ENCODE data around the gene ZNF441.

ZNF441 gene

DNA sequence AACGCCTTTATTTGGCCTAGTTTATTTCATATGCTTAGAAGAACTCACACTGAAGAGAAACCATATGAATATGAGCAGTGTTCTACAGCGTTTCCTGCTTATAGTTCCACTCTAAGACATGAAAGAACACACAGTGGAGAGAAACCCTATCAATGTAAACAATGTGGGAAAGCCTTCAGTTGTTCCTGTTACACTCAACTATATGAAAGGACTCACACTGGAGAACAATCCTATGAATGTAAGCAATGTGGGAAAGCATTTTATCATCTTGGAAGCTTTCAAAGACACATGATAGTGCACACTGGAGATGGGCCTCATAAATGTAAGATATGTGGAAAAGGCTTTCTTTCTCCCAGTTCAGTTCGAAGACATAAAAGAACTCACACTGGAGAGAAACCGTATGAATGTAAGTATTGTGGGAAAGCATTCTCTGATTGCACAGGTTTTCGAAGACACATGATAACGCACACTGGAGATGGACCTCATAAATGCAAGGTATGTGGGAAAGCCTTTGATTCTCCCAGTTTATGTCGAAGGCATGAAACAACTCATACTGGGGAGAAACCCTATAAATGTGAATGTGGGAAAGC is 13.7 kb downstream of the ZNF441 start:
- Histone ChIP-seq H2AFZ (ENCODE audit: low read depth) (no peak overlapping the region), H3K36me3 (ENCODE audit: insufficient read depth) (no peaks in the 10 kb centered on the region; the same call in 1 of the 2 replicates), H3K79me2 (ENCODE audit: insufficient read depth, low read depth) (no peaks in the 10 kb centered on the region), H3K9ac (no peak overlapping the region), H3K27ac (no peak overlapping the region), H3K4me3 (IDR thresholded peaks at IDR 0.05; ENCODE audit: insufficient read depth, low read depth, low read length) (no peak overlapping the region), H3K4me2 (no peak overlapping the region), H3K4me1 (ENCODE audit: low read depth, poor library complexity, severe bottlenecking) (no peaks in the 10 kb centered on the region), H4K20me1 (ENCODE audit: insufficient read depth) (no peaks in the 10 kb centered on the region), H3K27me3 (ENCODE audit: insufficient read depth, low read depth) (no peaks in the 10 kb centered on the region)
- TF ChIP-seq, protein P1, sequence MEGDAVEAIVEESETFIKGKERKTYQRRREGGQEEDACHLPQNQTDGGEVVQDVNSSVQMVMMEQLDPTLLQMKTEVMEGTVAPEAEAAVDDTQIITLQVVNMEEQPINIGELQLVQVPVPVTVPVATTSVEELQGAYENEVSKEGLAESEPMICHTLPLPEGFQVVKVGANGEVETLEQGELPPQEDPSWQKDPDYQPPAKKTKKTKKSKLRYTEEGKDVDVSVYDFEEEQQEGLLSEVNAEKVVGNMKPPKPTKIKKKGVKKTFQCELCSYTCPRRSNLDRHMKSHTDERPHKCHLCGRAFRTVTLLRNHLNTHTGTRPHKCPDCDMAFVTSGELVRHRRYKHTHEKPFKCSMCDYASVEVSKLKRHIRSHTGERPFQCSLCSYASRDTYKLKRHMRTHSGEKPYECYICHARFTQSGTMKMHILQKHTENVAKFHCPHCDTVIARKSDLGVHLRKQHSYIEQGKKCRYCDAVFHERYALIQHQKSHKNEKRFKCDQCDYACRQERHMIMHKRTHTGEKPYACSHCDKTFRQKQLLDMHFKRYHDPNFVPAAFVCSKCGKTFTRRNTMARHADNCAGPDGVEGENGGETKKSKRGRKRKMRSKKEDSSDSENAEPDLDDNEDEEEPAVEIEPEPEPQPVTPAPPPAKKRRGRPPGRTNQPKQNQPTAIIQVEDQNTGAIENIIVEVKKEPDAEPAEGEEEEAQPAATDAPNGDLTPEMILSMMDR (conservative IDR thresholded peaks at IDR 0.05; ENCODE audit: low read depth, low read length): no peak

DNA sequence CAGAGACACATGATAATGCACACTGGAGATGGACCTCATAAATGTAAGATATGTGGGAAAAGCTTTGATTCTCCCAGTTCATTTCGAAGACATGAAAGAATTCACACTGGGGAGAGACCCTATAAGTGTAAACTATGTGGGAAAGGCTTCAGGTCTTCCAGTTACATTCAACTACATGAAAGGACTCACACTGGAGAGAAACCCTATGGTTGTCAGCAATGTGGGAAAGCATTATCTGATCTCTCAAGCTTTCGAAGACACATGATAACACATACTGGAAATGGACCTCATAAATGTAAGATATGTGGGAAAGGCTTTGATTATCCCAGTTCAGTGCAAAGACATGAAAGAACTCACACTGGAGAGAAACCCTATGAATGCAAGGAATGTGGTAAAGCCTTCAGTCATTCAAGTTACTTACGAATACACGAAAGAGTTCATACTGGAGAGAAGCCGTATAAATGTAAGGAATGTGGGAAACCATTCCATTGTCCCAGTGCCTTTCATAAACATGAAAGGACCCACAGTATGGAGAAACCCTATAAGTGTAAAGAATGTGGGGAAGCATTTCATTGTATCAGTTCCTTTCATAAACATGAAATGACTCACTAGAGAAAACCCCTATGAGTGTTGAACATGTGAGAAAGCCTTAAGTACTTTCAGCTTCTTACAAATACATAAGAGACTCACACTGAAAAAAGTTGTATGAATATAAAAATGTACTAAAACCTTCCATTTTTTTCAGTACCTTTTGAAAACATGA is 14.7 kb downstream of the ZNF441 start:
- H3K27ac ChIP-seq: no peak overlapping the region
- no peak overlapping the region for H2AFZ ChIP-seq (ENCODE audit: low read depth)
- TF ChIP-seq, protein P1 (conservative IDR thresholded peaks at IDR 0.05; ENCODE audit: low read depth, low read length): no peak
- no peaks in the 10 kb centered on the region; the same call in 1 of the 2 replicates for H3K36me3 ChIP-seq (ENCODE audit: insufficient read depth)
- H3K4me2 ChIP-seq: no peak overlapping the region
- no peaks in the 10 kb centered on the region for H3K27me3 ChIP-seq (ENCODE audit: insufficient read depth, low read depth)
- H3K4me3 ChIP-seq (IDR thresholded peaks at IDR 0.05; ENCODE audit: insufficient read depth, low read depth, low read length): no peak overlapping the region
- H4K20me1 ChIP-seq (ENCODE audit: insufficient read depth): no peaks in the 10 kb centered on the region
- no peaks in the 10 kb centered on the region for H3K79me2 ChIP-seq (ENCODE audit: insufficient read depth, low read depth)
- no peaks in the 10 kb centered on the region for H3K4me1 ChIP-seq (ENCODE audit: low read depth, poor library complexity, severe bottlenecking)
- no peak overlapping the region for H3K9ac ChIP-seq

DNA sequence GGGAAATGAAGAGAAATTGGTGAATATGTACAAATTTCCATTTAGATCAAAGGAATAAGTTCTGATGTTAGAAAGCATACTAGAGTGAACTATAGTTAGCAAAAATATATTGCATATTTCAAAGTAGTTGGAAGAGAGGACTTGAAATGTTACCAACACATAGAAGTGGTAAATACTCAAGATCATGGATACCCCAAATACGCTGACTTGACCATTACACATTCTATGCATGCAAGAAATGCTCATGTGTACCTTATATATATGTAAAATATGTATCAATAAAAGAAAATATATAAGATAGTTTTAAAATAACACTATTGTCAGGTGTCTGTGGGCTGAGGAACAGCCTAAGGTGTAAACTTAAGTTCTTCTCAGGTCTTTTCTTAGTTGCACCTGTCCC is 17.0 kb downstream of the ZNF441 start:
- H3K4me3 ChIP-seq (IDR thresholded peaks at IDR 0.05; ENCODE audit: insufficient read depth, low read depth, low read length): no peak overlapping the region
- H3K36me3 ChIP-seq (ENCODE audit: insufficient read depth): no peaks in the 10 kb centered on the region; the same call in 1 of the 2 replicates
- no peaks in the 10 kb centered on the region for H3K27me3 ChIP-seq (ENCODE audit: insufficient read depth, low read depth)
- H3K79me2 ChIP-seq (ENCODE audit: insufficient read depth, low read depth): no peaks in the 10 kb centered on the region
- H3K4me2 ChIP-seq: no peak overlapping the region
- no peaks in the 10 kb centered on the region for H3K4me1 ChIP-seq (ENCODE audit: low read depth, poor library complexity, severe bottlenecking)
- no peaks in the 10 kb centered on the region for H4K20me1 ChIP-seq (ENCODE audit: insufficient read depth)
- H2AFZ ChIP-seq (ENCODE audit: low read depth): no peak overlapping the region
- H3K27ac ChIP-seq: no peak overlapping the region
- TF ChIP-seq, protein P1 (conservative IDR thresholded peaks at IDR 0.05; ENCODE audit: low read depth, low read length): no peak
- no peak overlapping the region for H3K9ac ChIP-seq

DNA sequence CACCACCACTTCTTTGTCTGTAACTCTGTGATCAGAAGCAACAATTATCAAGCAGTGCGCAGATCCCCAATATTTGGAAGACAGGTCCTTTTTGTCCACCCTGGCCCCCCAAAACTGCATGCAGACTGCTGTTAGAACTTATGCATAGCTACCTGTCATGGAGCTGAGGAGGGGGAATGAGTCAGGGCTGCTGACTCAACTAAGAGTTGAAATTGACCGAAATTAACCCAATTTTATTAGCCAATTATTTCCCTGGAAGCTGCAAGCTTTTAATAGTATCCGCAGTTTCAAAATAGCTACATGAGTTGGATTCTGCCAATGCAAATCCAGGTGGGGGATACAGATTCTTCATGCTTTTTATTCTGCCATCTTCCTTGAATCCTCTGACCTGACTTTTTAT is 17.6 kb downstream of the ZNF441 start:
- H3K4me3 ChIP-seq (IDR thresholded peaks at IDR 0.05; ENCODE audit: insufficient read depth, low read depth, low read length): no peak overlapping the region
- no peaks in the 10 kb centered on the region for H4K20me1 ChIP-seq (ENCODE audit: insufficient read depth)
- TF ChIP-seq, protein P1 (conservative IDR thresholded peaks at IDR 0.05; ENCODE audit: low read depth, low read length): no peak
- H3K9ac ChIP-seq: no peak overlapping the region
- H2AFZ ChIP-seq (ENCODE audit: low read depth): no peak overlapping the region
- H3K27ac ChIP-seq: no peak overlapping the region
- no peaks in the 10 kb centered on the region; the same call in 1 of the 2 replicates for H3K36me3 ChIP-seq (ENCODE audit: insufficient read depth)
- no peaks in the 10 kb centered on the region for H3K79me2 ChIP-seq (ENCODE audit: insufficient read depth, low read depth)
- H3K27me3 ChIP-seq (ENCODE audit: insufficient read depth, low read depth): no peaks in the 10 kb centered on the region
- H3K4me1 ChIP-seq (ENCODE audit: low read depth, poor library complexity, severe bottlenecking): no peaks in the 10 kb centered on the region
- no peak overlapping the region for H3K4me2 ChIP-seq

Data from KMS-11 (cell line).